Endothelial cell of umbilical vein (primary cell): ENCODE results near the gene CACNA1S. TPM values are rescaled to one million over a fixed set of nuclear protein-coding genes. Genes with fewer than 3 reads are reported as not detected.

Experiments used
- BruUV-seq: library from RNA; stranded (reverse); fragments of 400-500 nt; replicated peaks from 2 replicates; lab custom pipeline; 2021; lab: Mats Ljungman, UMichigan
- CTCF ChIA-PET: fragments of 300-600, 350-600 bp; sonication (Branson Sonifier 250); formaldehyde crosslinking; loops from one replicate; lab custom pipeline; 2021; ENCODE audit warnings: antibody characterized with exemption, inconsistent platforms; lab: Charles Lee
- POLR2A ChIA-PET: fragments of 300-600, 350-600 bp; sonication (Branson Sonifier 250); formaldehyde crosslinking; loops from one replicate; lab custom pipeline; 2021; ENCODE audit warnings: antibody characterized with exemption, inconsistent platforms; lab: Charles Lee
- DNase-seq: peaks from one replicate; pipeline ENCODE4 v3.0.0-alpha.2; 2011; ENCODE audit warnings: low read depth, low spot score
- FAIRE-seq: peaks from 2 replicates; lab custom pipeline; 2011; peaks lifted over from hg19 to GRCh38; lab: Jason Lieb, UNC
- H2AFZ ChIP-seq: 2 replicates; pipeline ENCODE4 v1.6.0; 2012; ENCODE audit warnings: low read depth, low read length, control low read depth, inconsistent platforms
- H3K27ac ChIP-seq: 2 replicates; pipeline ENCODE4 v1.5.1; 2011; ENCODE audit warnings: low read depth, mild to moderate bottlenecking, control low read depth, low read length, moderate library complexity; ENCODE audit not compliant: insufficient read depth
- H3K27me3 ChIP-seq, 2 experiments: 2 replicates each; pipeline versions ENCODE4 v1.6.0 to v1.6.1; 2011; ENCODE audit warnings: low read length in 2 of 2, mixed read lengths in 1 of 2; ENCODE audit not compliant: control insufficient read depth in 2 of 2, insufficient read depth in 2 of 2
- H3K36me3 ChIP-seq, 2 experiments: 2 replicates in 1 of 2; 3 replicates in 1 of 2; pipeline ENCODE4 v1.5.1; 2011; ENCODE audit warnings: low read length in 2 of 2, mild to moderate bottlenecking in 1 of 2, moderate library complexity in 1 of 2; ENCODE audit not compliant: control insufficient read depth in 2 of 2, insufficient read depth in 2 of 2; ENCODE audit errors: extremely low read depth in 1 of 2
- H3K4me1 ChIP-seq: 3 replicates; pipeline ENCODE4 v1.5.1; 2011; ENCODE audit warnings: mild to moderate bottlenecking, low read length; ENCODE audit not compliant: control insufficient read depth, insufficient read depth; ENCODE audit errors: extremely low read depth
- H3K4me2 ChIP-seq: 2 replicates; pipeline ENCODE4 v1.6.1; 2011; ENCODE audit warnings: low read length, control low read depth, mixed read lengths; ENCODE audit not compliant: insufficient read depth
- H3K4me3 ChIP-seq, 3 experiments: fragments of 200-600 bp in 1 of 3; sonication (generic), shearing (Covaris generic) in 1 of 3; replicated peaks in 1 of 3; 2 replicates each; pipeline ENCODE4 v1.5.1; 2011 to 2016; ENCODE audit warnings: control low read depth in 3 of 3, low read length in 3 of 3, mild to moderate bottlenecking in 2 of 3, inconsistent platforms in 1 of 3, low read depth in 1 of 3, moderate library complexity in 1 of 3; ENCODE audit not compliant: insufficient read depth in 1 of 3
- H3K79me2 ChIP-seq: 2 replicates; pipeline ENCODE4 v1.6.0; 2012; ENCODE audit warnings: low read length, inconsistent platforms; ENCODE audit not compliant: control insufficient read depth, insufficient read depth
- H3K9ac ChIP-seq: replicated peaks from 2 replicates; pipeline ENCODE3; 2011; ENCODE audit warnings: low read length, control low read depth; ENCODE audit not compliant: insufficient read depth; ENCODE audit errors: extremely low read depth
- H3K9me1 ChIP-seq: replicated peaks from 3 replicates; pipeline ENCODE4 v1.6.0; 2011; ENCODE audit warnings: mild to moderate bottlenecking, low read length; ENCODE audit not compliant: control insufficient read depth, insufficient read depth; ENCODE audit errors: extremely low read depth
- H3K9me3 ChIP-seq: replicated peaks from 2 replicates; pipeline ENCODE4 v1.5.1; 2012; ENCODE audit warnings: low read length, inconsistent platforms; ENCODE audit not compliant: control insufficient read depth, insufficient read depth
- H4K20me1 ChIP-seq: replicated peaks from 2 replicates; pipeline ENCODE3; 2011; ENCODE audit warnings: mild to moderate bottlenecking, low read length; ENCODE audit not compliant: control insufficient read depth, insufficient read depth; ENCODE audit errors: extremely low read depth
- EZH2 ChIP-seq: IDR thresholded peaks from 2 replicates; pipeline ENCODE4 v1.6.1; 2012; ENCODE audit warnings: borderline replicate concordance, low read depth, mild to moderate bottlenecking, moderate library complexity, low read length, inconsistent platforms; ENCODE audit not compliant: severe bottlenecking
- FOS ChIP-seq: IDR thresholded peaks from 2 replicates; pipeline ENCODE4 v1.6.1; 2011; ENCODE audit warnings: mild to moderate bottlenecking, low read length, moderate library complexity, borderline replicate concordance; ENCODE audit not compliant: insufficient read depth
- GATA2 ChIP-seq: IDR thresholded peaks from 2 replicates; pipeline ENCODE4 v1.7.0; 2011; ENCODE audit warnings: low read depth, mild to moderate bottlenecking, moderate library complexity, mixed read lengths, low read length; ENCODE audit not compliant: insufficient read length, insufficient read depth
- JUN ChIP-seq: IDR thresholded peaks from 2 replicates; pipeline ENCODE4 v1.6.1; 2011; ENCODE audit warnings: borderline replicate concordance, low read depth; ENCODE audit not compliant: insufficient read length, insufficient read depth
- MAX ChIP-seq: IDR thresholded peaks from 2 replicates; pipeline ENCODE4 v1.6.1; 2011; ENCODE audit not compliant: insufficient read depth, insufficient read length
- MYC ChIP-seq: IDR thresholded peaks from one replicate; pipeline ENCODE4 v1.6.1; 2011; ENCODE audit warnings: mild to moderate bottlenecking, low read depth, low read length
- POLR2A ChIP-seq: IDR thresholded peaks from 2 replicates; pipeline ENCODE4 v1.6.1; 2012; ENCODE audit warnings: low read depth, mild to moderate bottlenecking, control low read depth, low read length
- POLR2AphosphoS5 ChIP-seq: IDR thresholded peaks from 2 replicates; pipeline ENCODE4 v1.6.1; 2012; ENCODE audit warnings: low read depth, mild to moderate bottlenecking, control low read depth, low read length, moderate library complexity; ENCODE audit not compliant: insufficient read depth
- dilution Hi-C: fragments of 300-500 bp; cut with MboI; formaldehyde crosslinking; loops from one replicate; pipeline ENCODE4 v1.15.0; 2019; ENCODE audit warnings: low sequenced_read_pairs; ENCODE audit not compliant: extremely low pct_ligation_motif_present
- intact Hi-C: fragments of 100-400 bp; cut with micrococcal nuclease; formaldehyde crosslinking; loops from one replicate; pipeline ENCODE4 v1.10.0; 2022
- polyA plus RNA-seq, 4 experiments: library from polyadenylated mRNA; depleted of rRNA in 3 of 4; stranded (reverse) in 3 of 4; unstranded in 1 of 4; fragments of >200 nt; gene quantifications; 2 replicates each; pipeline versions ENCODE4 v1.2.1 to v1.2.3, GENCODE V29; 2011 to 2012; ENCODE audit warnings: missing spikeins in 1 of 4
- total RNA-seq: library from RNA; stranded (reverse); gene quantifications from 2 replicates; pipeline ENCODE4 v1.2.3, GENCODE V29; 2021
- TF ChIP-seq, protein P1 (sequence below), 2 donors: IDR thresholded peaks; 1 replicate in 1 of 2; 2 replicates in 1 of 2; pipeline ENCODE4 v1.5.1; 2011; ENCODE audit warnings: low read length in 2 of 2, mild to moderate bottlenecking in 2 of 2, moderate library complexity in 2 of 2, control low read depth in 1 of 2, inconsistent platforms in 1 of 2, low read depth in 1 of 2; ENCODE audit not compliant: insufficient read depth in 1 of 2; ENCODE audit errors: extremely low read depth in 1 of 2

CACNA1S gene
- total and polyA plus RNA-seq, 2 donors (not counting 3 experiments of a cell fraction or from before 2014, with no cell fraction given): not detected

GRCh38 chr1:201059871-201060555 is 52.2 kb downstream of the CACNA1S start:
- DNase-seq: no peak
- no peak for FAIRE-seq
- no peak overlapping the region for H2AFZ ChIP-seq
- BruUV-seq: no TSS peak
- H3K9me3 ChIP-seq: no peaks in the 10 kb centered on the region
- no peak for TF ChIP-seq EZH2
- TF ChIP-seq, protein P1, sequence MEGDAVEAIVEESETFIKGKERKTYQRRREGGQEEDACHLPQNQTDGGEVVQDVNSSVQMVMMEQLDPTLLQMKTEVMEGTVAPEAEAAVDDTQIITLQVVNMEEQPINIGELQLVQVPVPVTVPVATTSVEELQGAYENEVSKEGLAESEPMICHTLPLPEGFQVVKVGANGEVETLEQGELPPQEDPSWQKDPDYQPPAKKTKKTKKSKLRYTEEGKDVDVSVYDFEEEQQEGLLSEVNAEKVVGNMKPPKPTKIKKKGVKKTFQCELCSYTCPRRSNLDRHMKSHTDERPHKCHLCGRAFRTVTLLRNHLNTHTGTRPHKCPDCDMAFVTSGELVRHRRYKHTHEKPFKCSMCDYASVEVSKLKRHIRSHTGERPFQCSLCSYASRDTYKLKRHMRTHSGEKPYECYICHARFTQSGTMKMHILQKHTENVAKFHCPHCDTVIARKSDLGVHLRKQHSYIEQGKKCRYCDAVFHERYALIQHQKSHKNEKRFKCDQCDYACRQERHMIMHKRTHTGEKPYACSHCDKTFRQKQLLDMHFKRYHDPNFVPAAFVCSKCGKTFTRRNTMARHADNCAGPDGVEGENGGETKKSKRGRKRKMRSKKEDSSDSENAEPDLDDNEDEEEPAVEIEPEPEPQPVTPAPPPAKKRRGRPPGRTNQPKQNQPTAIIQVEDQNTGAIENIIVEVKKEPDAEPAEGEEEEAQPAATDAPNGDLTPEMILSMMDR (IDR thresholded peaks at IDR 0.05; ENCODE audit: extremely low read depth in 1 of 2, insufficient read depth in 1 of 2, low read depth in 1 of 2, low read length in 2 of 2): no peak
- TF ChIP-seq MYC: no peak
- TF ChIP-seq MAX: no peak
- no peak for TF ChIP-seq POLR2AphosphoS5
- no peak for TF ChIP-seq JUN
- no peak for TF ChIP-seq POLR2A
- TF ChIP-seq FOS: no peak
- TF ChIP-seq GATA2: no peak
- H3K79me2 ChIP-seq: no peaks in the 10 kb centered on the region
- no peak overlapping the region for H3K27ac ChIP-seq
- no peaks in the 10 kb centered on the region for H3K9me1 ChIP-seq
- peaks cover 2 to 4% of the 10 kb centered on the region in 2 experiments for H3K27me3 ChIP-seq
- CTCF ChIA-PET: no interaction called here
- no peaks in the 10 kb centered on the region for H4K20me1 ChIP-seq
- no peaks in the 10 kb centered on the region for H3K36me3 ChIP-seq
- H3K9ac ChIP-seq: no peak overlapping the region
- POLR2A ChIA-PET: no interaction called here
- no peaks in the 10 kb centered on the region for H3K4me1 ChIP-seq
- intact Hi-C loops (no loop called here), dilution Hi-C loops (no loop called here)
- H3K4me3 ChIP-seq: no peak overlapping the region
- no peak overlapping the region for H3K4me2 ChIP-seq
